ENCODE data around the gene SLC26A3.
"Not testable (repeated sequence)": the region's sequence is repeated elsewhere in the genome, so short reads cannot be mapped to it uniquely, and the experiment has no call there.

SLC26A3 gene

DNA sequence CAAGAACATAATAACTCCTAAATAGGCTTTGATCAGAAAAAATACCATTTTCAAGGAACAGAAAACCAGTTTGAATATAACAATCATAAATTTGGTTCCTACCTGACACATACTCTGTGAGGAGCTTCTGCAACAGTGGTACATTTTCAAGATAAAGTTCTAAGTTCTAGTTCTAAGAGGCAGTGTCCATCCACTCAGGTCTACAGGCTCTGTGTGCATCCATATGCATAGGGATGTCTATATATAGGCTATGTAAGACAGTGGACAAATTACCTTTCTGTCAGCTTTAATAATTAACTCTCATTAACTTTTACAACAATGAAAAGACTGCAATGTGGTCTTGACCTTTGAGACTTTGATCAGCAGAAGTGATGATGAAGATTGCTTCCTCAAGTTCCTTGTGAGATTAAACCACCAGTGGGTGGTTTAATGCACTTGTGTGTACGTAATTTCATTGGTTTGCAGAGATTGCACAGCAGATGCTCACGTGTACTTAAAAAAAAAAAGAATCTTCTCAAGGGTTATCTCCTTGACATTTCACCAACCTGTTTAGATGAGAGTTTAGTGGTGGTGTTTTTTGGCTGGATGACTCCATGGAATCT is at the start of gene SLC26A3:
Gene SLC26A3, minus strand, starts transcription at position 215 of the 602 bp plus-strand sequence. CDS start 8,714 bp downstream, outside the sequence.
- DNase-seq: no peak

DNA sequence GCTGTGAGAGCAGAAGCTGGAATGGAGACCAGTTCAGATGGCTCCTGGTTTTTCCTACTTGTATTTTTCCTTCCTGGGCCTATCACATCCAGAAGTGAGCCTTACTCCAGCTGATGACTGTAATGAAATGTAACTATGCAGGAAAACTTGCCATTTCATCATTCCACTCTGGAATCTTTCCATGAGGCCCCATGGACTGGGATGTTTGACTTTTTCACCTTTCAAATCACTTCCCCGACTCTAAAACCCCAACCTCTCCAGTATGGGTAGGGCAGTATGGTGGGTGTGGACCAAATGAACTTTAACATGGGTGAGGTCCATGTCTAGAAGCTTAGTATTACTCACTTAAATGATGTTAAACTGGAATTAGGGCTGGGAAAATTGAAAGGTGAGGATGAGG is 47.6 kb upstream of the SLC26A3 start:
- DNase-seq: no peak

DNA sequence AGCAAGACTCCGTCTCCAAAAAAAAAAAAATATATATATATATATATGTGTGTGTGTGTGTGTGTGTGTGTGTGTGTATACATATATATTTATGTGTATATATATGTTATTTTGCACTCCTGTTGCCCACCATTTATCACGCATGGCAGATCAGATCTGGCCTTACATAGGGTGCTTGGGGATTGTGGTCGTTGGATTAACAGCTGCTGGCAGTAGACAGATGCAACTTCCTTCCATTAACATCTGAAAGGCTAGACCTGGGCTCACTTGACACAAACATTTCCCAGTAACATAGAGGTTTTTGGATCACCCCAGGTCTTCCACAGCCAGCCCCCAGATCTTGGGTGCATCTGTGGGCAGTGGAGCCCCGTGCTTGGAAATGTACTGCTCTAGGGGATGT is 47.2 kb upstream of the SLC26A3 start:
- DNase-seq: no peak

DNA sequence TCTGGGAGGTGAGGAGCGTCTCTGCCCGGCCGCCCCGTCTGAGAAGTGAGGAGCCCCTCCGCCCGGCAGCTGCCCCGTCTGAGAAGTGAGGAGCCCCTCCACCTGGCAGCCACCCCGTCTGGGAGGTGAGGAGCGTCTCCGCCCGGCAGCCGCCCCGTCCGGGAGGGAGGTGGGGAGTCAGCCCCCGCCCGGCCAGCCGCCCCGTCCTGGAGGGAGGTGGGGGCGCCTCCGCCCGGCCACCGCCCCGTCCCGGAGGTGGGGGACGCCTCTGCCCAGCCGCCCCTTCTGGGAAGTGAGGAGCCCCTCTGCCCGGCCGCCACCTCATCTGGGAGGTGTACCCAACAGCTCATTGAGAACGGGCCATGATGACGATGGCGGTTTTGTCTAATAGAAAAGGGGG is 45.2 kb upstream of the SLC26A3 start:
- DNase-seq: not testable (repeated sequence)

DNA sequence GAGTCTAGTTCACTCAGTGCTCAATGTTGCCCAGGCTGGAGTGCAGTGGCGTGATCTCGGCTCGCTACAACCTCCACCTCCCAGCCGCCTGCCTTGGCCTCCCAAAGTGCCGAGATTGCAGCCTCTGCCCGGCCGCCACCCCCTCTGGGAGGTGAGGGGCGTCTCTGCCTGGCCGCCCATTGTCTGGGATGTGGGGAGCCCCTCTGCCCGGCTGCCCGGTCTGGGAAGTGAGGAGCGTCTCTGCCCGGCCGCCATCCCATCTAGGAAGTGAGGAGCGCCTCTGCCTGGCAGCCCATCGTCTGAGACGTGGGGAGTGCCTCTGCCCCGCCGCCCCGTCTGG is 44.8 kb upstream of the SLC26A3 start:
- not testable (repeated sequence) for DNase-seq

DNA sequence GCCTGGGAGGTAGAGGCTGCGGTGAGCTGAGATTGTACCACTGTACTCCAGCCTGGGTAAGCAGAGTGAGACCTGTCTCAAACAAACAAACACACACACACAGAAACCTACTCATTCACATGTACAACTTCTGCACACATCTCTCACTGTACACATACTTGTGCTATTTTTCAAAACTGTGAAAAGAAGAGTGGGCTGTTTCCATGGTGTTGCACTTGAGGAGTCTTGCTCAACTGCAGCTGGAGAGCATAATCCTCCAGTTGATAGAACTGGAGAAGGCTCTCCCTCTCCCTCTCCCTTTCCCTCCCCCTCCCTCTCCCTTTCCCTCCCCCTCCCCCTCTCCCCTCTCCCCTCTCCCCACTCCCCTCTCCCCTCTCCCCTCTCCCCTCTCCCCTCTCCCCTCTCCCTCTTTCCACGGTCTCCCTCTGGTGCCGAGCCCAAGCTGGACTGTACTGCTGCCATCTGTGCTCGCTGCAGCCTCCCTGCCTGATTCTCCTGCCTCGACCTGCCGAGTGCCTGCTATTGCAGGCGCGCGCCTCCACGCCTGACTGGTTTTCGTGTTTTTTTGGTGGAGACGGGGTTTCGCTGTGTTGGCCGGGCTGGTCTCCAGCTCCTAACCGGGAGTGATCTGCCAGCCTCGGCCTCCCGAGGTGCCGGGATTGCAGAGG is 44.3 kb upstream of the SLC26A3 start:
- no peak for DNase-seq

DNA sequence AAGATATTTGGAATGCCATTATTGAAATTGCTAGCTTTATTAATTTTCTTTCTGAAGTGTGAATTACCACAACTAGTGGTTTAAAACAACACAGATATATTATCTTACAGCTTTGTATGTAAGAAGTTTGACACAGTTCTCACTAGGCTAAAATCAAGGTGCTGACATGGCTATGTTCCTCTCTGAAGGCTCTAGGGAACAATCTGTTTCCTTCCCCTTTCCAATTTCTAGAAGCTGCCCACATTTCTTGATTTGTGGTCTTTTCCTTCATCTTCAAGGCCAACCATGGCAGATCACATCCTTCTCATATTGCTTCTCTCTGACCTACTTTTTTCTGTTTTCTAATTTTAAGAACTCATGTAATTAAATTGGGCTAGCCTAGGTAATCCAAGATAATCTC is 43.3 kb upstream of the SLC26A3 start:
- no peak for DNase-seq

DNA sequence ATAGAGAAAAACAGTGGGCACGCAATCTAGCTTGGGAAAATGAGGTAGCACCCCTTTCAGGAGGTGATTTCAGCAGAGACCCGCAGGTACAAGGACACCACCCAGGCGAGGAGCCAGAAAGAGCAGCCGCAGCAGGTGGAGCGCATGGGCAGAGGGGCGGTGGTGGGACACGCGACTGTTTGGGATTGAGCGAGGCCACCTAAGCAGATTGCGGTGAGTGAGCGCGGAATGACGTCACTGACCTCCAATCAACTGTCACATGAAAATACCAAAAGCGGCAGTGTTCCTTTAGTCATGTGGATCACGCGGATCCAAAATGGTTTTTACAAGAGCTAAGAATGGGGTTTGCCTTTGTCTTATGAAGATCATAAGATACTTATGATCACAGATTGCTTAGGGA is 40.2 kb upstream of the SLC26A3 start:
- no peak for DNase-seq

DNA sequence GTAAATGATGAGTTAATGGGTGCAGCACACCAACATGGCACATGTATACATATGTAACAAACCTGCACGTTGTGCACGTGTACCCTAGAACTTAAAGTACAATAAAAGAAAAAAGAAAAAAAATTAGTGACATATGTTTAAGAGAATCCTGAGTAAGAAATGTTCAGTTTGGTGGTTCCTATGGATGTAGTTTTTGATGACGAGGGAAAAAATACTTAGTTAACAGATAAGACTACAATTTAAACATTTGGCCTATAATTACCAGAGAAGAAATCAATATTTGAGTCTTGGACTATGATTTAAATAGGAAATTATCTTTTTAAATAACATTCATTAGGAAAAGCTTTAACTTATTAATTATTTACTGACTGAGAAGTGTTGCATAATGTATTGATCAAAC is 39.2 kb upstream of the SLC26A3 start:
- no peak for DNase-seq

DNA sequence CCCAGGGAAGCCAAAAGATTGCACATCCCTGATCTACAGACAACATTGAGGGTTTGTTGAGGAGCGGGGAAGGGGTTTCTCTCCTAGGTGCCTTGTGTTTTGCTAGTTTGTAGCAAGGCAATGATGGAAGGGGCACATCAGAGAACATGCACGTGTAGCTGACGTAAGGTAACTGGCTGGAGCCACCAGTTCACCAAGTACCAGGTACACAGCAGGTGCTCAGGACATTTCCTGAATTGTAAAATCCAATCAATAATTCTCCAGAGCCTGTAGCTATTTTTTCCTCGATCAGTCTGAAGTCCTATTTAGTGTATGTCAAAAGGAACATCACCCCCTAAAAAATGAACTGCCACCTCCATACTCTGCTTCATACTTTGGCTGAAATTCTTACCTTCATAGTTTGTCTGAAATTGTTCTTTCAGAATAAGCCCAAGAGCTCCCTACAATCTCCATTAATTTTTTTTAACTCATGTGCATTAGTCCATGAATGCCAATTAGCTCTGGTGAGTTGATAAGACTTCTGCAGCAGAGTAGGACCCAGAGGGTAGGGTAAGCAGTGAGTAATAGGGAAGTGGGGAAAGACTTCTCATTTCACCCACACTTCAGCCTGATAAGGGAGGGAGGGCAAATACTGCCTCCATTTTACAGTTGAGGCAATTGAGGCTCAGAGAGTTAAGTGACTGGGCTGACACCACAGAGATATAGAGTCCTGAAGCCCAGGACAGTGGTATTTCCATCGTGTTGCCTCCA is 36.0 kb upstream of the SLC26A3 start:
- no peak for DNase-seq

DNA sequence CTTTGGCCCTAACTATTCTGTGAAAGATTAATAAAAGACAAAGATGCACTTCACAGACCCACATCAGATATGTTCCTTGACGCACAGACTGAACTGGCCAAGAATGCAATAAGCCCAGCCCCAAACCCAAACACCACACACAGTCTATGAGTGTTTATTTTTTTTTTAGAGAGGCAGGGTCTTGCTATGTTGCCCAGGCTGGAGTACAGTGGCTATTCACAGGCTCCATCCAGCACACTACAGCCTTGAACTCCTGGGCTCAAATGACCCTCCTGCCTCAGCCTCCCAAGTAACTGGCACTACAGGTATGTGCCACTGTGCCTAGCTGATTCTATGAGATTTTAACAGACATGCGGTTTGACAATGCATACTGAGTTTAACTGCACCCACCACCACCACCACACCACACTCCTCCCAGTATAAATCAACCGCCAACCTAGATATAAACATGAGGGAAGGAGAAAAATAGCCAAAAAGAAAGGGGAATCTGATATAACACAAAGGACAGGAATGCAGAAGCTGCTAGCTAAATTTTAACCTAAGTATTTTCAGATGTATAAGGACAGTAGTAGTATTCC is 35.1 kb upstream of the SLC26A3 start:
- DNase-seq: no peak

DNA sequence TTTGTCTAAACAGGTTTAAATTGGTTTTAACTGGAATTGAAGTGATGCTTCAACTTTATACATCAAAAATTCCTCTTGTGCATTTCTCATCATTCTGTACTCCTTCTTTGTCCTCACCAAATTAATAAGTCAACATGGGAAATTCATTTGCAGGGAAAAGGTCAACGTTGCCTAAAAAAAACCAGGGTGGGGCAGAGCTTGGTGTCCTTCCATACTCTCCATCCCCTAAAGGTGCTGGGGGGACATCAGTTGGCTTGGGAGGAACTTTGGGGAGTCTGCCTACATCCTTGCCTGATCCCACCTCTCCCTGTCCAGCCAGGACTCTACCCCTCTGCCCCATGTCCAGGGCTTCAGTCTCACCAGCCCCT is 34.1 kb upstream of the SLC26A3 start:
- no peak for DNase-seq

DNA sequence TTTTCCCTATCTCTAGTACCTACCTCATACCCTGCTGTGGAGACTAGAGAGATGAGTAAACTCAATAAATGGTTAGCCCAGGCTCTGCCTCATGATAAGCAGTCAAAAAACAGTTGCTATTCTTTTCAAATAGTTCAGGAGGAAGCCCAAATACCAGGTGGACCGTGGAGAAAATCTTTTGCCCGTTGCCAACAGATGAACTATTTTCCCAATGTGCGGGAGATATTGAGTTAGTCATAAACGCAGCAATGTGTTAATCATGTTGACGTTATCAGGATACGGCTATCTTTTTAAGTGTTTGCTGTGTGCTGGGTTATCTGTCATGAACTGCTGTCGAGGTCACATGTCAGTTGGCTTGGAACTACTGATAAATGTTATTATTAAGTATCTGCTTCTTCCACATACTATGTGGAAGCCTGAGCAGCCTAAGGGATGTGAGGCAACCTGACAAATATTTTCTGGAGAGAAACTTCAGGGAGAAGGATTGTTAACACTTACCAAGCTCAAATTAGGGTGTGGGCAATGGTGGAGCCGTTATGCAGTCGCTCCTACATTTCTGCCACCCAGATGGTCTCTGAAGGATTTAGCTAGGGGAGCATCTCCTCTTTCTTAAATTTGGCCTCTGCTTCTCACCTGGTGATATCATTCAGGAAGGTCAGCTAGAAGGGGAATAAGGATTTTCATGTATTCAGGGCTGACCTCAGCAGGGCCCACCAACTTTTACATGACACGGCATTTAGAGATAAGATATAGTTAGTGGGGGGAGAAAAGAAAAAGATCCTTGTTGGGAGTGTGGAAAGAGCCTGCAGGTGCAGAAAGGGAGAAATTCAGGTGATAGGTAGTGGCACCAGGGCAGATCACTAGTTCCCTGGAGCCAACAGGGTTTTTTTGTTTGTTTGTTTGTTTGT is 33.5 kb upstream of the SLC26A3 start:
- no peak for DNase-seq

DNA sequence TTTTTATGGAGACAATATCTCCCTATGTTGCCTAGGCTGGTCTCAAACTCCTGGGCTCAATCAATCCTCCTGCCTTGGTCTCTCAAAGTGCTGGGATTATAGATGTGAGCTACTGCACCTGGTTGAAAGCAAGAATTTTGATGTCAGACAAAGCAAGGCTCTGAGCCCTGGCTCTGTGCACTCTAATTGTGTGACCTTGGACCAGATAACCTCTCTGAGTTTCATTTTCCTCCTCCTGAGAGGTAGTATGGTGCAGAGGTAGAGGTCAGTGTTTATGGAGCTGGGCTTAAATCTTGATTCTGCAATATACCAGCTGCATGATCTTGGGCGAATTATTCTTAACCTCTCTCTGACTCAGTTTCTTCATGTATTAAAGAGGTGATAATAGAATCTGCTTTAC is 31.4 kb upstream of the SLC26A3 start:
- no peak for DNase-seq

DNA sequence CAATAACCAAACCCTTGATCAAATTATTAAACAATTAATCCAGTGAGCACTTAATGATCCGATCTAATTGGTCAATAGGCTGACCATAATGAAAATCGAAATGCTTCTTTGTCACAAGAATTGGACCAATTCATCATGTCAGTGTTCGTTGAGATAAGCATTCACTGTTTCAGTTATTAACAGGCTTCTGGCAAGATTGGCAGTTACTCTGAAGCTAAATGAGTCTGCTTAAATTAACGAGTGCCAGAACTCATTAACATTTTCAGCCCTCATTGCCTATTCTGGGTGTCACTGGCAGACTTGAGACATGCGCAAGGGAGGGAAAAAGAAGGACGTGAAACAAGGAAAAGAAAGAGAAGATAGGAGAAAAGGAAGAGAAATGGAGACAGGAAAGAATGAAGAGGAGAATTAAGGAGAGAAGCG is 30.7 kb upstream of the SLC26A3 start:
- no peak for DNase-seq

DNA sequence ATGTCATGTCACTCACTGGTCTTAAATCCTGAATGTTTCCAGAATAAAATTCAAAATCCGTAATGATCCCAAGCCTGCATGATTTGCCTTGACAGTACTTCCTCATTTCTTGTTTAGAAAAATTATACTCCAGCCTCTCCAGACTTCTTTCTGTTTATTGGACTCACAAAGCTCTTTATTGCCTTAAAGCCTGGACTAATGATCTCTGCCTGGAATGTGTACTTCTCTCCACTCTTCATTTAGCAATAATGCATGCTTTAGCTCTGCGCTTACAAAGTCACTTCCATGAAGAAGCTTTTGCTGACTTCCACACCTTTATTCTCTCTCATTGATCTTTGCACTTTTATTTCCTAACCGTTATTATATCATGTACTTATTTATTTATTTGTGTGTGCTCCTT is 27.4 kb upstream of the SLC26A3 start:
- no peak for DNase-seq

DNA sequence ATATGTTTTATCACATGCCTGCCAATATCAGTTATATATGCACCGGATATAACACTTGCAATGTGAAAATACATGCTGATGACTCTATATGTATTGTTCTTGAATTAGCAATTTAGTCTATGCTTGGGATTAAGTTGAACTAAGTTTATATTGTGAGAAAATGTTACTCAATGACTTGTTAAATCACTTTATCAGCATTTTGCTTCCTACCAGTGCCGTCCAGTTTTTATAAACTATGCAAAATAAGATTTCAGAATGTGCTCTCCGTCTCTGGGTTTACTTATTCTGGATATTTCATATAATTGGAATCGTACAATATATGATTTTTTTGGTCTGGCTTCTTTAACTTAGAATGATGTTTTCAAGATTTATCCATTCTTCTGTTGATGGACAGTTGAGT is 25.5 kb upstream of the SLC26A3 start:
- DNase-seq: no peak

DNA sequence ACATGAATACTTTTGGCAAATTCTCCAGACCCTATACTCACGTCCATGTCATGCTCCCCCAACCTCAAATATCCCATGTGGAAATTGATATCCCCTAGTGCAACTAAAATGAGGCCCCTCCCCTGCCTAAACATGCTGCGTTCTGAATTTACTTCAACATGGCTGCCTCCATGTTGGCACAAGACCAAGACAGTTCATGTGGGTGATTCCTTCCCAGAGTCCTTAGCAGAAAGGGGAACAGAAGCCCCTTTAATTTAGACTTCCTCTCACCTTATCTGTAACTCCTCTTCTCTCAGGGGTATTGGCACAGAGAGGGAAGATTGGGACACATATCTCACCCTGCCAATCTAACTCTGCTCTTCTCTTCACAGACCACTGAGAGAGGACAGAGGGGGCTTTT is 24.5 kb upstream of the SLC26A3 start:
- no peak for DNase-seq

DNA sequence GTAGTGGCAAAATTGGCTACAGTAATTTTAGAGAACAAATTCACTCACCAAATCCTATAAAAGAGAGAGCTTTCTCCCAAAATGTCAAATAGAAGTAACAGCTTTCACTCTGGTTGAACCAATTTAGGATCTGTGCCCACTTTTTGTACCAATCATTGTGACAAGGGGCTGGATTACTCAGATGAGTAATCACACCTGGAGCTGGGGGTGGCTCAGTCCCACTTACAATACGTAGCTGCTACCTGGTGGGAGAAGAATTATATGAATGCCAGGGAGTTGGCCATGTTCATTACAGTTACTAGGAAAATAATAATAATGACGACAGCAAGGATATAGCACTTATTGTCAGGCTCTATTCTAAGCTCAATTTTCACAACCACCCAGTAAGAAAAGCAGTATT is 23.4 kb upstream of the SLC26A3 start:
- no peak for DNase-seq

DNA sequence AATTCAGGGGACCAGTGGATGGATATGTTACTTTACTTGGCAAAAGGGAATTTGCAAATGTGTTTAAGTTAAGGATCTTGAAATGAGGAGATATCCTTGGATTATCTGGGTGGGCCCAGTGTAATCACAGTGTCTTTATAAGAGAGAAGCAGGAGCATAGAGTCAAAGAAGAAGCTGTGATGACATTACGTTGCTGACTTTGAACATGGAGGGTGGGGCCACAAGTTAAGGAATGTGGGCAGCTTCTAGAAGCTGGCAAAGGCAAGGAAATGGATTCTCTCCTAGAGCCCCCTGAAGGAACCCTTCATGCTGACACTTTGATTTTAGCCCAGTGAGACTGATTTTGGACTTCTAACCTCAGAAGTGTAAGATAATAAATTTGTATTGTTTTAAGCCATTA is 21.8 kb upstream of the SLC26A3 start:
- DNase-seq: no peak

DNA sequence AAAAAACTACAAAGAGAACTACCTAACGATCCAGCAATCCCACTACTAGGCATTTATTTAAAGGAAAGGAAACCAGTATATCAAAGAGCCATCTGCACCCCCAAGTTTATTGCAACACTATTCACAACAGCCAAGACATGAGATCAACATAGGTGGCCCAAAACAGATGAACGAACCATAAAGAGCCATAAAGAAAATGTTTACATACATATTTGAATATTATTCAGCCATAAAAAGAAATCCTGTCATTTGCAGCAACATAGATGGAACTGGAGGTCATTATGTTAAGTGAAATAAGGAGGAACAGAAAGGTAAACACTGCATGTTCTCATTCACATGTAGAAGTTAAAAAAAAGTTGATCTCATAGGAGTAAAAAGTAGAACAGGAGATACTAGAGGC is 15.6 kb upstream of the SLC26A3 start:
- no peak for DNase-seq

DNA sequence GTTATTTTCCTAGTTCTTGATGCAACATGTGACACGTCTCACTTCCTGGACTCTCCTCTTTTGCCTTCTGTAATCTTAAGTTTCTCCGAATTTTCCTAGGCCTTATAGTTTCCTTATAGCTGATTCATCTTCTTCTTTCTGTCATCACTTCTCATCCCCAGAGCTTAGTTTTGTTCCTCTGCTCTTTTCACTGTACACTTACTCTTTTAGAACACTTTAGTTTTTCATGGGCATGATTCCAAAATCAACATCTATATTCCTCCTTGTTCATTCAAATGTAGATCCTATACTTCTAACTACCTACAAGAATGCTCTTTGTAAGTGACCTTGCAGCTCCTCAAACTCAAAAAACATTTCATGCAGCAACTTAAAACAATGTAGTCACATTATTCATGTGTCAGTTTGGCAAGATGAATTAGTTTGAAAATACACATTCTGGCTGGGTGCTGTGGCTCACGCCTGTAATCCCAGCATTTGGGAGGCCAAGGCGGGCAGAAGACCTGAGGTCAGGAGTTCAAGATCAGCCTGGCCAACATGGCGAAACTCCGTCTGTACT is 13.1 kb upstream of the SLC26A3 start:
- DNase-seq: no peak
